ENCODE results near the gene SHOX.

The SHOX gene

DNA sequence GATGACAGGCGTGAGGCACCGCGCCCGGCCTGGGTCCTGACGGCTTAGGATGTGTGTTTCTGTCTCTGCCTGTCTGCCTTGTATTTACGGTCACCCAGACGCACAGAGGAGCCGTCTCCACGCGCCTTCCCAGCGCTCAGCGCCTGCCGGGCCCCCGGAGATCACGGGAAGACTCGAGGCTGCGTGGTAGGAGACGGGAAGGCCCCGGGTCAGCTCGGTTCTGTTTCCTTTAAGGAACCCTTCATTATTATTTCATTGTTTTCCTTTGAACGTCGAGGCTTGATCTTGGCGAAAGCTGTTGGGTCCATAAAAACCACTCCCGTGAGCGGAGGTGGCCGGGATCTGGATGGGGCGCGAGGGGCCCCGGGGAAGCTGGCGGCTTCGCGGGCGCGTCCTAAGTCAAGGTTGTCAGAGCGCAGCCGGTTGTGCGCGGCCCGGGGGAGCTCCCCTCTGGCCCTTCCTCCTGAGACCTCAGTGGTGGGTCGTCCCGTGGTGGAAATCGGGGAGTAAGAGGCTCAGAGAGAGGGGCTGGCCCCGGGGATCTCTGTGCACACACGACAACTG, 1.3 kb downstream of the SHOX start:
- Mint-ChIP-seq H3K36me3 (ENCODE audit: low read depth) (no peaks in the 10 kb centered on the region), H3K4me3 (no peak overlapping the region), H3K4me1 (peaks cover 45% of the 10 kb centered on the region), H3K27ac (no peak overlapping the region), H3K27me3 (ENCODE audit: low read depth, poor library complexity) (peaks cover 93% of the 10 kb centered on the region), H3K9me3 (peaks cover 6% of the 10 kb centered on the region)
- no peak for TF ChIP-seq CTCF (IDR thresholded peaks at IDR 0.05)
- DNase-seq, result no peak

DNA sequence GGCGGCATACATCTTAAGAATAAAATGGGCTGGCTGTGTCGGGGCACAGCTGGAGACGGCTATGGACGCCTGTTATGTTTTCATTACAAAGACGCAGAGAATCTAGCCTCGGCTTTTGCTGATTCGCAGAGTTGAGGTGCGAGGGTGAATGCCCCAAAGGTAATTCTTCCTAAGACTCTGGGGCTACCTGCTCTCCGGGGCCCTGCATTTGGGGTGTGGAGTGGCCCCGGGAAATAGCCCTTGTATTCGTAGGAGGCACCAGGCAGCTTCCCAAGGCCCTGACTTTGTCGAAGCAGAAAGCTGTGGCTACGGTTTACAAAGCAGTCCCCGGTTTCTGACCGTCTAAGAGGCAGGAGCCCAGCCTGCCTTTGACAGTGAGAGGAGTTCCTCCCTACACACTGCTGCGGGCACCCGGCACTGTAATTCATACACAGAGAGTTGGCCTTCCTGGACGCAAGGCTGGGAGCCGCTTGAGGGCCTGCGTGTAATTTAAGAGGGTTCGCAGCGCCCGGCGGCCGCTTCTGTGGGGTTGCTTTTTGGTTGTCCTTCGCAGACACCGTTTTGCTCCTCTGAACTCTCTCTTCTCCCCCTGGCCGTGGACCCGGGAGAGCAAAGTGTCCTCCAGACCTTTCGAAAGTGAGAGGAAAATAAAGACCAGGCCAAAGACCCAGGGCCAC, 1.9 kb downstream of the SHOX start:
- Mint-ChIP-seq H3K27me3 (ENCODE audit: low read depth, poor library complexity) (peaks cover 93% of the 10 kb centered on the region), H3K4me1 (peaks cover 45% of the 10 kb centered on the region), H3K36me3 (ENCODE audit: low read depth) (no peaks in the 10 kb centered on the region), H3K9me3 (peaks cover 4% of the 10 kb centered on the region), H3K27ac (no peak overlapping the region), H3K4me3 (no peak overlapping the region)
- DNase-seq, result peak; percentile 47
- no peak for TF ChIP-seq CTCF (IDR thresholded peaks at IDR 0.05)

- DNase-seq, result no peak
- peaks cover 93% of the 10 kb centered on the region for H3K27me3 Mint-ChIP-seq (ENCODE audit: low read depth, poor library complexity)
- peaks cover 4% of the 10 kb centered on the region for H3K9me3 Mint-ChIP-seq
- no peaks in the 10 kb centered on the region for H3K36me3 Mint-ChIP-seq (ENCODE audit: low read depth)
- H3K4me1 Mint-ChIP-seq, result peaks cover 45% of the 10 kb centered on the region
- TF ChIP-seq CTCF (IDR thresholded peaks at IDR 0.05), result no peak
- H3K4me3 Mint-ChIP-seq, result no peak overlapping the region
- no peak overlapping the region for H3K27ac Mint-ChIP-seq
Measured at GRCh38 chrX:633043-633984, 2.7 kb downstream of the SHOX start.

DNA sequence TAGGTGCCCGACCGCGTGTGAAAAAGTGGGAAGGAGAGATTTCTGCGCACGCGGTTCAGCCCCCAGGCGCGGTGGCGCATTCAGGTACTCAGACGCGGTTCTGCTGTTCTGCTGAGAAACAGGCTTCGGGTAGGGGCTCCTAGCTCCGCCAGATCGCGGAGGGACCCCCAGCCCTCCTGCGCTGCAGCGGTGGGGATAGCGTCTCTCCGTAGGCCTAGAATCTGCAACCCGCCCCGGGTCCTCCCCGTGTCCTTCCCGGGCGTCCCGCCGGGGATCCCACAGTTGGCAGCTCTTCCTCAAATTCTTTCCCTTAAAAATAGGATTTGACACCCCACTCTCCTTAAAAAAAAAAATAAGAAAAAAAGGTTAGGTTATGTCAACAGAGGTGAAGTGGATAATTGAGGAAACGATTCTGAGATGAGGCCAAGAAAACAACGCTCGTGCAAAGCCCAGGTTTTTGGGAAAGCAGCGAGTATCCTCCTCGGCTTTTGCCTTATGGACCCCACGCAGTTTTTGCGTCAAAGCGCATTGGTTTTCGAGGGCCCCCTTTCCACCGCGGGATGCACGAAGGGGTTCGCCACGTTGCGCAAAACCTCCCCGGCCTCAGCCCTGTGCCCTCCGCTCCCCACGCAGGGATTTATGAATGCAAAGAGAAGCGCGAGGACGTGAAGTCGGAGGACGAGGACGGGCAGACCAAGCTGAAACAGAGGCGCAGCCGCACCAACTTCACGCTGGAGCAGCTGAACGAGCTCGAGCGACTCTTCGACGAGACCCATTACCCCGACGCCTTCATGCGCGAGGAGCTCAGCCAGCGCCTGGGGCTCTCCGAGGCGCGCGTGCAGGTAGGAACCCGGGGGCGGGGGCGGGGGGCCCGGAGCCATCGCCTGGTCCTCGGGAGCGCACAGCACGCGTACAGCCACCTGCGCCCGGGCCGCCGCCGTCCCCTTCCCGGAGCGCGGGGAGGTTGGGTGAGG, 3.7 kb downstream of the SHOX start:
- DNase-seq, result peak; percentile 42

More for the DNA sequence above, 3.7 kb downstream of the SHOX start:
- Mint-ChIP-seq H3K27ac (no peak overlapping the region), H3K27me3 (ENCODE audit: low read depth, poor library complexity) (peaks cover 93% of the 10 kb centered on the region), H3K4me1 (peaks cover 54% of the 10 kb centered on the region), H3K4me3 (no peak overlapping the region), H3K36me3 (ENCODE audit: low read depth) (no peaks in the 10 kb centered on the region), H3K9me3 (peaks cover 3% of the 10 kb centered on the region)
- no peak for TF ChIP-seq CTCF (IDR thresholded peaks at IDR 0.05)

Data from nephron progenitor cell (in vitro differentiated cells).